Hematopoietic multipotent progenitor cell treated with erythropoietin and hydrocortisone succinate and interleukin-3 and kit ligand, for 6 days (in vitro differentiated cells): ENCODE data around the gene CNIH3.

Experiments
- DNase-seq: peaks from one replicate; pipeline ENCODE4 v3.0.0-alpha.2; 2015

The CNIH3 gene

GRCh38 chr1:224616756-224617409, 766 bp downstream of the CNIH3 start:
- no peak for DNase-seq

DNA sequence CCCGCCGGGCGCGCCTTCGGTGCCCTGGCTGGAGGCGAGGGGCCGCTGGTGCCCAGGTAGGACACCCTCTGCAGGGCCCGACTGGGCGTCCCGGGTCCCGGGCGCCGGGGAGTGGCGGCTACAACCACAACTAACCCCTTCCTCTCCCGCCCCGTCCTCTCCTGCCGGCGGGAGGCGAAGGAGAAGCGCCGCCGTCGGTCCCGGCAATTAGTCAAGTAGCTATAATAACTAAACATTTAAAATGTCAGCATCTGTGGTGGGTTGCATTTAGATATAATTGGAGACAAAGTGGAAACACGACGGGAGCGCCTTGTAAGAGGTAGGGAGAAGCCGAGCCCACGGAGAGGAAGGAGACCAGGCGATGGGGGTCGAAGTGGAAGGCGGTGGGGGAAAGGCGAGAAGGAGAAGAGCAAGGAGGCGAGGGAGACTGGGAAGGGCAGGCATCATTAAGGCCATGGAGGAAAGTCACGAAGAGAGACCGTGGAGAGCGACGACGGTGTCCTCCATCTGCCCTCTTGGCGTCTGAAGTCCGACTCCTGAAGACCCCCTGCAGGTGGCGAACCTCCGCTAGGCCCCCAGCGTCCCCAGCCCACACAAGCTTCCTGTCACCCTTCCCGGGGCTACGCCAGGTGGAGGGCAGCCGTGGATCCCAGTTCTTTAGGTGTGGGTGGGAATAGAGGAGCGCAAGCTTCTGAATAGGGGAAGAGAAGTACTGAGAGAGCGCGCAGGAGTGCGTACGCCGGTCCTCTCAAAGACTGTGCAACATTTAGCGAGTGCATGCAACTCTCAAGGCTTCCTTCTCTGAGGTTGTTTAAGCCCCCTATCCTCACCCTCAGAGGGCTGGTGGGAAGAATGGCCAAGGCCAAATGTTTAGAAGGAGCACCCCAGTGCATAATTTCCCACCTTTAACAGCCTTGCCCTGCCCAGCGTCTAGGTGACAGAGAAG, 1.6 kb downstream of the CNIH3 start:
- DNase-seq: no peak

GRCh38 chr1:224619209-224619608, 3.1 kb downstream of the CNIH3 start:
- no peak for DNase-seq

- no peak for DNase-seq
Measured at GRCh38 chr1:224620105-224620504, 4.0 kb downstream of the CNIH3 start.

DNA sequence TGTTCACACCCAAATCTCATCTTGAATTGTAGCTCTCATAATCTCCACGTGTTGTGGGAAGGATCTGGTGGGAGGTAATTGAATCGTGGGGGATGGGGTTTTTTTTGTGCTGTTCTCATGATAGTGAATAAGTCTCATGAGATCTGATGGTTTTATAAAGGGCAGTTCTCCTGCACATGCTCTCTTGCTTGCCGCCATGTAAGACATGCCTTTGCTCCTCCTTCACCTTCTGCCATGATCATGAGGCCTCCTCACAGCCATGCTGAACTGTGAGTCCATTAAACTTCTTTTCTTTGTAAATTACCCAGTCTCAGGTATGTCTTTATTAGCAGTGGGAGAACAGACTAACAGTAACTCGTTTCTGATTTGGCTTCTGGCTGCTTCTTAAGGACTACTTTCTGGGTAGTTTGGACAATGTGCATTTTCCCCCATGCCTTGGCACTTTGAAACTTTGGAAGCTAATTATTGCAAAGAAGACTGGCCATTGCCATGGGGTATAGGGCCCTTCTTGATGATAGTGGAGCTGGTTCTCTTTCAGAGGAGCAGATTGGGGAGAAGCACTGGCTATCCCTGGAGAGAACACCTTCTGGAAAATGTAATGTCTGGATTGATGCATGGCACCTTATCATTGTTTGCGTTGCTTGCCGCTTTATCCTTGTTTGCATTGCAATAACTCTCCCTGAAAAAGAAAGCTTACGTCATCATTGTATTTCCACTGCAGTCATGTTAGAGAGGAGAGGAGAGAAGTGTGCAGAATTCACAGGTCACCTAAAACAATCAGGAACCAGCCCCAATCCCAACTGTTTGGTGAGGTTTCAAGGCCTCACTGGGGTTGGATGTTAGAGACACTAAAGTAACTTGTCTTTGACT, 5.9 kb downstream of the CNIH3 start:
- no peak for DNase-seq

DNA sequence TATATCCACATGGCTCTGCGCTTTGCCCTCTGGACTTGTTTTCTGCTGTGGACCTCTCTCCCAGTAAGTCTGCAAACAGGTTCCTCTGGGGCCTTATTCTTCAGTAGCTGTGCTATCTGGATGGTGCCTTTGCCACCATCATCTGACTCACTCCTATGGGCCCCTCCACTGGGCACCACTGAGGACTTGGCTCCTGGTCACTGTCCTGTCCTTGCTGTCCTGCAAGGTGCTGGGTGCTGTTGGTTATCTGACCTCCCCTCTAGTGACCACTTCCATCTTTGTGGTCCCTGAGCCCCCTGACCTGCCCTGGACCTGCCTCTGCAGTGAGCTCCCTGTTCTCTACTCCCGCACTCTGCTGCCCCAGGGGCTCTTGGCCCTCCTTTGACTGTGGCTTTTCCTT, 6.7 kb downstream of the CNIH3 start:
- DNase-seq: no peak

GRCh38 chr1:224623310-224623714, 7.2 kb downstream of the CNIH3 start:
- DNase-seq: no peak

- DNase-seq: peak; percentile 86
Measured at GRCh38 chr1:224623743-224624333, 7.7 kb downstream of the CNIH3 start.

- no peak for DNase-seq
Measured at GRCh38 chr1:224624432-224624831, 8.3 kb downstream of the CNIH3 start.

DNA sequence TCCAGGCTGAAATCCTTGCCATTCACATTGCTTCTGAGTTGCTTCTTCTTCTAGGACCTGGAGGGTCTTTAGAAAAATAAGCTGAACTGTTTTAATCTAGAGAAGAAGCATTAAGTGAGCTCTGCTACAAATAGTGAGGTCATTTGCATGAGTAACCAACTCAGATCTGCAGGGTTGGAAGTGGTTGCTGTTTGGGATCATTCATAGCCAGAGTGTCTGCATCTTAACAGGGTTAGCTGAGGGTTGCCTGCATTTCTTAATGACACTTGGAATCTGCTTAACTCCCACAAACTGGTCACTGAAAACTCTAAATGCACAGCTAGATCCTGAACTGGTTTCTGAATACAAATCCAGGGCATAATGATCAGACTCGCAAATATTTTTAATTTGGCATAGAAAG, 9.9 kb downstream of the CNIH3 start:
- DNase-seq: no peak

DNA sequence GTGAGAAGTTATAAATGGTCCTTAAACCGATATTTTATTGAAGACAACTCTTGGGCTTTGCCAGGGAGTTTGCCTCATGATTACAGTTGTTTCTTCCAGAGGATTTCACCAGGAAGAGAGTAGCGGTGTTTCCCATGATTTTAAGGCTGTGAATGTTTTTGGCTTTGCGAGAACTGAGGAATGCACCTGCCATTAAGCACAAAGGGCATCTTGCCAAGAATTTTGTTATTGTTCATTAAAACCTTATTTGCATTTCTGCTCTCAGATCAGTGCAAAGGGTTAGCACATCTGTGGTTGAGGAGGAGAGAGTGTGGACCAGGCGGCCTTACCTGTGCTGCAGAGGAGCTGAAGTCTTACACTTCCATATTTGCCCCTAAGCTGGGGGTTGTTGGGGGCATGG, 13.8 kb downstream of the CNIH3 start:
- no peak for DNase-seq

DNA sequence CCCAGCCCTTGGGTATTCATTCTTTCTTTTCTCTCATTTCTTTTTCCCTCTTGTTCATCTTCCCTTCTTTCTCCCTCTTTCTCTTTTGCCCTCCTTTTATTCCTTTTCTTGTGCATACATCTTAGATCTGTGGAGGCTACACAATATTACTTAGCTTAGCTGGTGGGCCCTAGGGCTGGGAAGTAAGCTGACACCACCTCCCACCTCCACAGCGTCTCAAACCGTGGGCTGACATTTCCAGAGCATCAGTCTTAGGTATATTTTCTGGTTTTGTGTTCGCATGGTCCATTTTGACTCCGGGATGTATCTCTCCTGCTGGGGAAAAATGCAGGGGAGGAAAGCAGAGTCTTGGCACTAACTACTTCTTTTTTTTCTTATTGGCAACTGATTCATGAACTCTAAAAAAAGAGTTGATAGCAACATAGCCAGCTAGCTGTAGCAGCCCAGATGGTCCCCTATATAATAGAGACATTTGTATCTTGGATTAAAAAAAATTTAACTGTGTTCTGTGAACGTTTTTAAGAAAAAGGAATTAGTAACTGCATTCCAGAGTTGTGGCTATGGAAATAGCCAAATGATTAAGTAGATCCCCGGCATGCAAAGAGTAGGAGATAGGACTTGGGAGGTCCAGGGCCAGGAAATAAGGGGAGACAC, 15.5 kb downstream of the CNIH3 start:
- DNase-seq: no peak

DNA sequence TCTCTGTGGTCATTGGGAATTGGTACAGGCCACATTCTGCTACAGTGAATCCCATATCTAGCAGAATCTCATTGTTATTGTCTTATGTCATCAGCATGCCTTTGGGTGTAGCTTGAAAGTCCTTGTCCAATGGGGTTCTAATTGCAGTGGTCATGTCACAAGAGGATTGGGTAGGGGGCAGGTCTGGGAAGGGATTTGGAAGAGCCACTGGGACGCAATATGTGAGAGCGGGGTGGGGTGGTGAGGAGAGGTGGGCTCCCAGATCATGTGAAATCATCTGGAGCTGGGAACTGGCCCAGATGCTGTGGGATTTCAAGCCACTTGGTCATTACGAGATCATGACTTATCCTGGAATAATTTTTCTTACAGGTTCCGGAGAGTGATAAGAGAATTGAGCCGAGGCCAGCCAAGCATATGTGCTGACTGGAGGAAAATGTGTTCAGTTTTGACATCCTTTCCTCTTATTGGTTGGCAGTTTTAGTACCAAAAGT, 16.3 kb downstream of the CNIH3 start:
- no peak for DNase-seq

- DNase-seq: no peak
Measured at GRCh38 chr1:224632921-224633321, 16.8 kb downstream of the CNIH3 start.

GRCh38 chr1:224635356-224635755, 19.2 kb downstream of the CNIH3 start:
- no peak for DNase-seq

- DNase-seq: no peak
Measured at GRCh38 chr1:224637515-224637914, 21.4 kb downstream of the CNIH3 start.

GRCh38 chr1:224637936-224638335, 21.8 kb downstream of the CNIH3 start:
- no peak for DNase-seq

DNA sequence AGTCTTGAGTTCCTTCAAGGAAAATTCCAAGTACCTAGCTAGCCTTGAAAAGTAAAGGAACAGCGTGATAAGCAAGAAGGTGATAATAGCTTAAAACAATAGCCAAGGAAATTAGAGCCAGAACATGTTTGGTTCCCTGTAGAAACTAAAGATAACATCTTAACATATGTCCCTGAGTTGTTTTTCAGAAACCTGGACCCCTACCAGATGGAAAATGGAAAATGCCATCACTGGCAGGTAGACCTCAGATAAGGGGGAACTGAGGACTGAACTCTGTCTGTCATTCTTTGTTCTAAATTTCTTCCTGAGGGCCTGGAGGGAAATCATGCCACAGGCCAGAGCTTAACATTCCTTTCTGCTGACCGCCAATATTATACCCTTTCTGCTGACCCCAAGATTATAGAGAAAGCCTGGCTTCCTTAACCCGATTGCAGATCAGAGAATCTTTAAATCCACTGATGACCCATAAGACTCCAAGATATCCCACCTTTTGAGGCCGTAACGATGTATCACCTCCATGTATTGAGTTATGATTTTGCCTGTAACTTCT, 23.4 kb downstream of the CNIH3 start:
- no peak for DNase-seq

- no peak for DNase-seq
Measured at GRCh38 chr1:224640018-224640417, 23.9 kb downstream of the CNIH3 start.

DNA sequence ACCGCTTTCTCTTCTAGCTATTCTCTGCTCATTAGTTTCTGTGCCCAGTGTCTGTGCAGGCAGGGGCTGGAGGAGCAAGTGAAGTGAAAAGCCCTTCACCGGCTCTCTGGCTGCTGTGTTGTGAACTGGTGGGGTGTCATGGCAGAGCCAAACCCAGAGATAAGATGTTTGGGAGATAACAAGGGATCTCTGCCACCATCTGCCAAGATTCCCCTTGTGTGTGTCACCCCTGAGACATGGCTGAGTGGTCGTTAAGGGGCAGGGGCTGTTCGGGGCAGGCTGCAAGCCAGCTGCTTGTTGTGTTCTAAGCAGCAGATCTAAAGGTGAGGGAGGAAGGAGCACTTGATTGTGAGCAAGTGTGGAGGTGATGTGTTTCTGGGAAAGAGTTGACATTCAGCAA, 24.5 kb downstream of the CNIH3 start:
- no peak for DNase-seq

DNA sequence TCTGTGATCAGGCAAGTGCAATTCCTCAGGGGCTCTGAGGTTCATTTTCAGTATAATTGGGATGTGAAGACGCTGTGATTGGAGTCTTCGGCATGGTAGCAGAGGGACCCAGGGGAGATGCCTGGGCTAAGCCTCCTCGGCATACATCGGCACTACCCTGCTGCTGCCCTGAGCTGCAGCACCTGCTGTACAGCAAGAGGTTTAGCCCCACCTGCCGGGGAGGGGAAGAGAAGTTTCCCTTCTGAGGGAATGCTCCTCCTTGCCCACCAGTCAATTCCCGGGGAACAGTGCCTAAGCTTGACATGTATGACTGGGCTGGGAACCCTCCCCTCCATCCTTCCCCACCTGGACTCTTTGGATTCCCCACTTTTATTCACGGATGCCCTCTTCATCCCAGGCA, 24.9 kb downstream of the CNIH3 start:
- DNase-seq: no peak

- DNase-seq: no peak
Measured at GRCh38 chr1:224643653-224644052, 27.5 kb downstream of the CNIH3 start.
